IgD-negative memory B cell (primary cell): Measurements from ENCODE around the gene XPR1. TPM values are rescaled to one million over a fixed set of nuclear protein-coding genes. Genes with fewer than 3 reads are reported as not detected.

Experiments
- H3K27ac Mint-ChIP-seq, 3 donors: one replicate each; pipeline ENCODE4 v1.8.0; 2020 to 2022; ENCODE audit warnings: mild to moderate bottlenecking in 3 of 3, mixed read lengths in 3 of 3, moderate library complexity in 1 of 3
- H3K27me3 Mint-ChIP-seq: one replicate; pipeline ENCODE4 v1.8.0; 2021; ENCODE audit warnings: mixed read lengths
- H3K36me3 Mint-ChIP-seq: one replicate; pipeline ENCODE4 v1.8.0; 2020; ENCODE audit warnings: mild to moderate bottlenecking, mixed read lengths
- H3K4me1 Mint-ChIP-seq, 3 donors: one replicate each; pipeline ENCODE4 v1.8.0; 2020 to 2022; ENCODE audit warnings: mixed read lengths in 3 of 3, mild to moderate bottlenecking in 1 of 3
- H3K4me3 Mint-ChIP-seq, 4 donors: one replicate each; pipeline ENCODE4 v1.8.0; 2020 to 2022; ENCODE audit warnings: mild to moderate bottlenecking in 4 of 4, mixed read lengths in 4 of 4, moderate library complexity in 3 of 4
- H3K9me3 Mint-ChIP-seq, 3 donors: one replicate each; pipeline ENCODE4 v1.8.0; 2020 to 2021; ENCODE audit warnings: mixed read lengths in 3 of 3, mild to moderate bottlenecking in 1 of 3
- polyA plus RNA-seq: library from polyadenylated mRNA; unstranded; fragments of 300-500 nt; fragmentation: Illumina TruSeq; gene quantifications from one replicate; pipeline ENCODE4 v1.2.3, GENCODE V29; 2021

Gene XPR1
- polyA plus RNA-seq, 1 donor from 2014 or later = 5.7 TPM

DNA sequence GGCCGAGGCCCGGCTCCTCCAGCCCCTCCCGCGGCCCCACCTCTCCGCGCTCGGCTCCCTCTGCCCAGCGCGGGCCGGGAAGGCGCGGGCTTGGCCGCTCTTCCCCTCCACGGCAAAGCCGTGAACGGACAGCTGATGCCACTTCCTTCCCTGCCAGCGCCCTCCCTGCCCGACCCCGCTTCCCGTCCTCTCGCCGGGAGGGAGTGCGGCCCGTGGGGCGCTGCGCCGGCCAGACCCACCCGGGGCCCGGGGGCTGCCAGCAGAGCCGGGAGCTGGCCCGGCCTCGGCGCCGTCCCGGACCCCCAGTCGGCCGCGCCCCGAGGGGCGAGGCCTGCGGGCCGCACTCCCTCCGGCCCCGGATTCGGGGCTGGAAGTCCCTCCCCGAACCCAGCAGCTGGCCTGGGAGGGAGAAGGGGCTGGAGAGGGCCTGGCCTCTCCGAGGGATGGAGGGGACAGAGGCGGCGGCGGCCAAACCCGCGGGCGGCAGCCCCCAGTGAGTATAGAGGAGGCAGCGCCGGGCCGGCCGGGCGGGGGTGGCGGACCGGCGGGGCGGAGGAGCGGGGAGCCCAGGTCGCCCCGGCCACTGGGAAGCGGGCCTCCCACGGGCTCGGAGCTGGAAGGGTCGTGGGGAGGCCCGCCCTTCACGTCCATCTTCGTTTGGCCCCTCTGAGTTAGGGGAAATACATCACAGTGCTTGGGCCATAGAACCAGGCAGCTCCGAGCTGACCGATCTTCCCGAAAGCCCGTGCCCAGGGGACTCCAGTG is 281.2 kb downstream of the XPR1 start, which contains the start of gene KIAA1614:
Gene KIAA1614, plus strand, starts transcription at position 97 of the 765 bp plus-strand sequence. Its CDS starts 347 bp downstream, at position 444.
- peaks cover 0 to 9% (median 6%) of the 10 kb centered on the region in 3 donors for H3K4me1 Mint-ChIP-seq
- H3K36me3 Mint-ChIP-seq = no peaks in the 10 kb centered on the region
- H3K9me3 Mint-ChIP-seq = no peaks in the 10 kb centered on the region
- no peak within 1 kb of the TSS for H3K27ac Mint-ChIP-seq
- peak within 1 kb of the TSS in 3 of 4 donors; percentile 52 to 59 (median 57) for H3K4me3 Mint-ChIP-seq
- H3K27me3 Mint-ChIP-seq = peaks cover 40% of the 10 kb centered on the region

DNA sequence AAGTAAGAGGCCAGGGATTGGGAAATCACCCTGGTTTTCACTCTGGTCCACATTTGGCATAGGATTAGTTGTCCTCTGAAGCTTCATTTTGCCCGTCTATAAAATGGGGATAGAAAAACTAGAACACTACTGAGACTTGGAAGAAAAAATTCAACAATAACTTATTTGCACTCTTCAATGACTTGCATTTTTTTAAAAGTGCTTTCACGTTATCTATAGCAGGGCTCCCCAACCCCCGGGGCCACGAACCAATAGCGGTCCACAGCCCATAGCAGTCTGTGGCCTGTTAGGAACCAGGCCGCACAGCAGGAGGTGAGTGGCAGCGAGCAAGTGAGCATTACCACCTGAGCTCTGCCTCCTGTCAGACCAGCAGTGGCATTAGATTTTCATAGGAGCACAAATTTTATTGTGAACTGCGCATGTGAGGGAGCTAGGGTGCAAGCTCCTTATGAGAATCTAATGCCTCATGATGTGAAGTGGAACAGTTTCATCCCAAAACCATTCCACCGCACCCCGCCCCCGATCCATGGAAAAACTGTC is 283.7 kb downstream of the XPR1 start:
- Mint-ChIP-seq H3K4me3 (no peak overlapping the region), H3K4me1 (peaks cover 0 to 6% (median 0%) of the 10 kb centered on the region in 3 donors), H3K36me3 (no peaks in the 10 kb centered on the region), H3K9me3 (no peaks in the 10 kb centered on the region), H3K27ac (no peak overlapping the region), H3K27me3 (peaks cover 36% of the 10 kb centered on the region)

DNA sequence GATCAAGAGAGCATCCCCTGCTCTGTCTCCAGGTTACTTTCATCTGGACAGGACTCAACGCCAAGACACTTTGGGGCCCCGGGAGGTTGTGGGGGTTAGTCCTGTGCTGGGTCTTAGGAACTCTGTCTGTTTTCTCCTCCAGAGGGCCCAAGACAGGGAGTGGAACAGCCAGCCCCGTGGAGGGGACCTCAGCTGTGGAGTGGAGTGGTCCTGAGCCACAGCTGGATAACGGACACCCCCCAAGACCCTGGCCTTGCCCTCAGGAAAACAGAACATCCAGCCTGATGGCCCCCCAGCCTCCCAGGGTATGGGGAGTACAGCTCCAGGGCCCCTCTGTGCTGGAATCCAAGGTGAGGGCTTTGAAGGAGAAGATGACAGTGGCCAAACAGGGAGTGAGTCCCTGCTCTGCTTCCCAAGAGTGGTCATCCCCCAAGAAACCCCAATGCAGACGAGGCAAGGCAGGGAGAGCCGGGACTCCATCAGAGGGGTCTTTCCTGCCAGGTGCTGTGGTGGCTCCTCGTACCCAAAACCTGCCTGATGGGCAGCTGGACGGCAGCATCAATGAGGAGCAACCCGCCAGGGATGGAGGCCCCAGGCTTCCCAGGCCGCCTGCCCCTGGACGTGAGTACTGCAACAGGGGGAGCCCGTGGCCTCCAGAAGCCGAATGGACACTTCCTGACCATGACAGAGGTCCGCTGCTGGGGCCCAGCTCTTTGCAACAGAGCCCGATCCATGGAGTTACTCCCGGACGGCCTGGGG is 284.4 kb downstream of the XPR1 start:
- no peak overlapping the region for H3K4me3 Mint-ChIP-seq
- peaks cover 32% of the 10 kb centered on the region for H3K27me3 Mint-ChIP-seq
- peaks cover 0 to 6% (median 0%) of the 10 kb centered on the region in 3 donors for H3K4me1 Mint-ChIP-seq
- H3K36me3 Mint-ChIP-seq = no peaks in the 10 kb centered on the region
- H3K27ac Mint-ChIP-seq = no peak overlapping the region
- H3K9me3 Mint-ChIP-seq = no peaks in the 10 kb centered on the region

DNA sequence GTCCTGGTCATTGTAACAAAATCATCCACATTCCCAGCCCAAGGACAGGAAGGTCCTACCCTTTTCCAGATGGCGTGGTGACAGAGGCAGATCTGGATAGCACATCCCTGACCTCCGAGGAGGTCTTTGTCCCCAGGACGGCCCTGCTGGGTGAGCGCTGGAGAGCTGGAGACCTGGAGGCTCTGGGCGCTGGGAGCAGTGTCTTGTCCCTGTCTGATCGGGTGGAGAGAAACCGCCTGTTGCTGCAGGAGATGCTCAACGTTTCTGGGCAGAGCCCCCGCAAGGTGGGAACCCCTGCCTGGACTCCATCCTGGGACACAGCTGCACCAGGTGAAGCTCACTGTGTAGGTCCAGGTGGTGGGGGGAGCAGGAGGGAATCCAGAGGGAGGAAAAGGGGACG is 284.9 kb downstream of the XPR1 start:
- Mint-ChIP-seq H3K36me3 (no peaks in the 10 kb centered on the region), H3K4me1 (peaks cover 0 to 6% (median 0%) of the 10 kb centered on the region in 3 donors), H3K9me3 (no peaks in the 10 kb centered on the region), H3K27ac (no peak overlapping the region), H3K27me3 (peaks cover 27% of the 10 kb centered on the region), H3K4me3 (no peak overlapping the region)

DNA sequence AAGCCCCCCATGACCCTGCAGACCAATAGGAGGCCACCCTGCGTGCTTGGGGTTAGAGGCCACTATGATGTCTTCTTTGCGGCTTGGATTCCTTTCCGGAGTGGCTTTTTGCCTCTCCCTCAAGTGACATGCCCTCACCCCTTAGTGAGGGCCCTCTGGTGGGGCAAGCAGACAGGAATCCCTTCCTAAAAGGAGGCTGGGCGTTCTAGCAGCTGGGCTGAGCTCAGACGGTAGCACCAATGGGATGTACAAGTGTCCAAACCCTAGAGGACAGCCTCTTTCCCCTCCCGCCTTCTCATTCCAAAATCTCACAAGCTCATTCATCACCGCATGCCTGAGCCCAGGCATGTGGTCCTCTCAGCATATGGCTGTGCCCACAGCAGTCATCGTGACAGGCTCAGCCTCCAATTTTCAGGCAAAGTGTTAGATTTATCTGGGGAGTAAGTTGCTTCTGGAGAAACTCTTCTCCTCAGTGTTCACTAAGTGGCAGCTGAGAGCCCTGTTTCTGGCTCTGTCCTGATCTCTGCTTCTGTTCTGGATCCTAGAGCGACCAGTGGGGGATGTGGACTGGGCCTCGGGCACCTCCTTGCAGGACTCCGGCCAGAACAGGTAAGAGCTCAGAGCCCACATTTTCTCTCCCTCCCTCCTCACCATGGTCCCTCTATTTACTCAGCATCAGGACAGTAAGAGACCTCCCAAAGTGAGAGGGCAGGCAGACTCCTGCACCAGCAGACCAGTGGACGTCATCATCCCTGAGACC is 285.7 kb downstream of the XPR1 start:
- Mint-ChIP-seq H3K27me3 (peaks cover 22% of the 10 kb centered on the region), H3K27ac (no peak overlapping the region), H3K4me1 (peaks cover 0 to 4% (median 0%) of the 10 kb centered on the region in 3 donors), H3K9me3 (peaks cover 0 to 3% (median 0%) of the 10 kb centered on the region in 3 donors), H3K36me3 (no peaks in the 10 kb centered on the region), H3K4me3 (peak overlapping the region in 1 of 4 donors; percentile 33)

DNA sequence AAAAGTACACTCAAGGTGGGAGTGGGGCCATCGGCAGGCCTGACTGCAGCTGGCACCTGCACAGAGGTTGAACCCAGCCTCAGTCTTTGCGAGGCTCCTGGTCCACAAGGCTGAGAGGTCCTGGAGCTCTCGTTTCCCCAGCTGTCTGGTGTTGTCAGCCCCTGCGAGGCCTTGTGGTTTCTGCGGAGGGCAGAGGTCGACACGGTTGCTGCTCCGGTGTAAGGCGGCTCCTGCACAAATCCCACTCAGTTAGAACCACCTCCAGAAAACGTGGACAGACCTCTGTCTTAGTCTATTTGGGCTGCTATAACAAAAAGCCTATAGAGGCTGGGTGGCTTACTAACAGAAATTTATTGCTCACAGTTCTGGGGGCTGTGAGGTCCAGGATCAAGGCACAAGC is 286.7 kb downstream of the XPR1 start:
- Mint-ChIP-seq H3K4me3 (no peak overlapping the region), H3K27ac (no peak overlapping the region), H3K9me3 (peaks cover 0 to 3% (median 0%) of the 10 kb centered on the region in 3 donors), H3K4me1 (peaks cover 0 to 2% (median 0%) of the 10 kb centered on the region in 3 donors), H3K27me3 (peaks cover 26% of the 10 kb centered on the region), H3K36me3 (no peaks in the 10 kb centered on the region)

DNA sequence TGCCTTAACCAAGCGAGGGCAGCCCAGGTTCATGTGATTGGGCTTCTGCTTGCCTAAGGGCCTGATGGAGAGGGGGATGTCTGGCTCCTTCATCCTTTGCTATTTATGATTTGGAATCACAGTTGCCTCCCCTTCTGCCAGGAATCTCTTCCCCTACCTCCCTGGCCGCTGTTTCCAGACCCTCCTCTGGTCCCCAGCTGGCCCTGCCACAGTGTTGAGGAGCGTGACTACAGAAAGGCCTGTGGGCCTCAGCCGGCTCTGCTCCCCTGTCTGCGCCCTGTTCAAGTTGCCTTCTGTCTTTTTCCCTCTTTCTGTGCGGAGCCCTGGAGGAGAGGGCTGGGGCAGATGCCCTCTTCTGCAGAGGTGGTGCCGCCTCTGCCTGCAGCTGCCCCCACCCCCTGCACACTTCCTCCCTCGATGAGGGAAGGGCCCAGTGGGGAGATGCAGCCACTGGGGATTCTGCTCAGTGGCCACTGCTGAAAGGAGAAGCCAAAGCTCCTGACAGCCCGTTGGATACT is 287.4 kb downstream of the XPR1 start:
- Mint-ChIP-seq H3K36me3 (no peaks in the 10 kb centered on the region), H3K9me3 (peaks cover 0 to 3% (median 0%) of the 10 kb centered on the region in 3 donors), H3K27ac (no peak overlapping the region), H3K4me1 (no peaks in the 10 kb centered on the region), H3K4me3 (no peak overlapping the region), H3K27me3 (peaks cover 25% of the 10 kb centered on the region)

DNA sequence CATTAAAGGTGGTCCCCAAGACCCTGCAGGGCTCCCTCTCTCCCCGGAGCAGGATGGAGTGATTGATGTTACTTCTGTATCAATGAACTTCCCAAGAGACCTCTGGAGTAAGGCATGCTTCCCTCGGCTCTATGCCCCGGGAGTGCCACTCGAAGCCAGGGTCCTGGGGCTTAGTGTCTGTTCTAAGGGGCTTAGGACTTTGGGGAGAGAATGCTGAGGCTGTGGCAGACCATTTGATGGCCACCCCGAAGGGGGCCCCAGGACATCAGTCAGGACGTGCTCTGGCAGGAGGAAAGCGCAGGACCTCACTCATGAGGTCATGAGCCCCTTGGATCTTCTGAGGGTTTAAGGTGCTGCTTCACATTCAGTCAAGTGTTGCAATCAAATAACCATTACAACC is 288.4 kb downstream of the XPR1 start:
- H3K27ac Mint-ChIP-seq = no peak overlapping the region
- no peaks in the 10 kb centered on the region for H3K4me1 Mint-ChIP-seq
- no peak overlapping the region for H3K4me3 Mint-ChIP-seq
- H3K27me3 Mint-ChIP-seq = peaks cover 25% of the 10 kb centered on the region
- H3K9me3 Mint-ChIP-seq = peaks cover 0 to 3% (median 0%) of the 10 kb centered on the region in 3 donors
- no peaks in the 10 kb centered on the region for H3K36me3 Mint-ChIP-seq

DNA sequence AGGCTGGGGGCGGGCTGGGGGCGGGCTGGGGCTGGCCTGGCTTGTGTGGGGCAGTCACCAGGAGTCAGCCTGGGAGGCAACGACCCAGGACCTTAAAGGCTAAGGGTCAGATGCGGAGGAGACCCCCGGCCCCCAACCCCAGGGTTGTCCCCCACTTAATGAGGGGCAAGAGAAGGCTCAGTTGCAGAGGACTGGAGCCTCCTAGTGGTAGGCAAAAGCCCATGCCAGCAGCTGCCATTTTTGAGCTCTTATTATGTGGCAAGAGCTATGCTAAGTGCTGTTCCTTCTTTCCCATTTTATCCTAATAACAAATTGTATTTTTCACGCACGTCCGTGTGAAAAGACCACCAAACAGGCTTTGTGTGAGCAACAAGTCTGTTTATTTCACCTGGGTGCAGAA is 288.9 kb downstream of the XPR1 start:
- Mint-ChIP-seq H3K27ac (no peak overlapping the region), H3K4me1 (no peaks in the 10 kb centered on the region), H3K9me3 (peaks cover 0 to 3% (median 0%) of the 10 kb centered on the region in 3 donors), H3K4me3 (no peak overlapping the region), H3K36me3 (no peaks in the 10 kb centered on the region), H3K27me3 (peaks cover 21% of the 10 kb centered on the region)

DNA sequence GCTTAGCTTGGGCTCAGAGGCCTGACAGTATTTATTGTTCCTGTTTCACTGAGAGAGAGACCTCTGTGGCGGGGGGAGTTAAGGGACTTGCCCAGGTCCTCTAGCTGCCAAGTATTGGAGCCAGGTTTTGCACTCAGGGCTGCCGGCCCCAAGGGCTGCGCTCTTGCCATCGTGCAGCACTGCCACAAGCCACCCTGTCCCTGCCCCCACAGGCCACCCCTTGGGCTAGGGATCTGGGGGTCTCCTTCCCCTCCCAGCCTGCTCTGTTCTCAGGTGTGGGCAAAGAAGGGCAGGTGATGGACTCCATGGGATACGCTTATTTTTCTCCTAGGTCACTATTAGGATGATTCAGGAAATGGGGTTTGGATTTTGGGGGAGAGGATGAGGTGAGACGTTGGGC is 289.6 kb downstream of the XPR1 start:
- H3K27me3 Mint-ChIP-seq = peaks cover 18% of the 10 kb centered on the region
- H3K27ac Mint-ChIP-seq = no peak overlapping the region
- H3K9me3 Mint-ChIP-seq = peaks cover 0 to 3% (median 0%) of the 10 kb centered on the region in 3 donors

DNA sequence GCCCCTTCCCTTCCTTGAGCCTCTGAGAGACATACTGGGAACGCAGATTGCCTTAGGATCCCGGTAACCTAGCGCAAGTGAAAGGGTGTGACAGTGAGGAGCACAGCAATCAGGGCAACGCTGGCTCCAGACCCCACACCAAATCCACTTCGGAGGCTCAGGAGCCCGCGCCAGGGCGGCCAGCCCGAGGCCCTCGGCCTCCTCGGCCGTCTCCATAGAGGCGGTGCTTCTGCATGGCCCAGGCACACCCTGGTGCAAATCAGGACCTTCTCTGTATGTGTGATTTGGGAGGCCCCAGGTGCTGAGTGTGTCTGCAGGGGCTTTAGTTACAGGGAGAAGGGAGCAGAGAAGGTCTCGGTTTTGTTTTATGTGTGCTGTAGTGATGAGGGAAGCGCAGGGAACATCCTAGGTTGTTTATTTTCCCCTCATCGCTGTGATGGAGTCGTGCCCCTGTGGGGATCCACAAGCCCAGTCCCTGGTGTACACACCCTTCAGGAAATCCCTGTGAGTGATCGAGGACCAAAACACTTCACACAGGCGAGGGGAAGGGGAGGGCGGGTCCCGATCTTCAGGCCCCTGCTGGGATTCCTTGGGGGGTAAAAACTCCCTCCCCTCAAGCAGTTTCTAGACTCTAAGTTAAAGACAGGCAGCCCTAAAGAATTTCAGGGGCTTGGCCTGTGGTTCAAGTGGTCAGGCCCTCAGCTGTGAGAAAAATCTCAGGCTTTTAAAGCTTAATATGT is 290.2 kb downstream of the XPR1 start:
- no peaks in the 10 kb centered on the region for H3K4me1 Mint-ChIP-seq

More for the DNA sequence above, 289.6 kb downstream of the XPR1 start:
- no peaks in the 10 kb centered on the region for H3K4me1 Mint-ChIP-seq
- H3K4me3 Mint-ChIP-seq = no peak overlapping the region
- H3K36me3 Mint-ChIP-seq = no peaks in the 10 kb centered on the region

DNA sequence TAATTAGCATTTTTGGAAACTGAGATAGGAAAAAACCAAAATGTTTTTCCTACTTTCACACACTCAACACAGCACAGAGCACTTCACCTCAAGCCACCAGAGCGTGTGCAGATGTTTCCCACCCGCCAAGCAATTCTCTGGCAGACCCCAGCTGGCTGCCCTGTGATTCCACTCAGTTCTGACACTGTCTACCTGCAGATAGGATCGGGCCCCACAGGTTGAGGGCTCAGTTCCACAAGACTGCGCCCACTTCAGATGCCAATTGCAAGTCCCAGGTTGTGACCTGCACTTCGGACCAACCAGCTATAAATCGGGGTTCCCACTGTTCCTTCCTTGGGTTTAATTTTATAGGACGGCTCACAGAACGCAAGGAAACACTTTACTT is 290.8 kb downstream of the XPR1 start:
- Mint-ChIP-seq H3K4me3 (no peak overlapping the region), H3K36me3 (no peaks in the 10 kb centered on the region), H3K27ac (peak overlapping the region in 1 of 3 donors; percentile 19), H3K9me3 (peaks cover 0 to 3% (median 0%) of the 10 kb centered on the region in 3 donors), H3K27me3 (peaks cover 18% of the 10 kb centered on the region), H3K4me1 (no peaks in the 10 kb centered on the region)

More for the DNA sequence above, 290.2 kb downstream of the XPR1 start:
- Mint-ChIP-seq H3K36me3 (no peaks in the 10 kb centered on the region), H3K27me3 (peaks cover 18% of the 10 kb centered on the region), H3K4me3 (peak overlapping the region in 1 of 4 donors; percentile 9), H3K27ac (no peak overlapping the region), H3K9me3 (peaks cover 0 to 3% (median 0%) of the 10 kb centered on the region in 3 donors)

DNA sequence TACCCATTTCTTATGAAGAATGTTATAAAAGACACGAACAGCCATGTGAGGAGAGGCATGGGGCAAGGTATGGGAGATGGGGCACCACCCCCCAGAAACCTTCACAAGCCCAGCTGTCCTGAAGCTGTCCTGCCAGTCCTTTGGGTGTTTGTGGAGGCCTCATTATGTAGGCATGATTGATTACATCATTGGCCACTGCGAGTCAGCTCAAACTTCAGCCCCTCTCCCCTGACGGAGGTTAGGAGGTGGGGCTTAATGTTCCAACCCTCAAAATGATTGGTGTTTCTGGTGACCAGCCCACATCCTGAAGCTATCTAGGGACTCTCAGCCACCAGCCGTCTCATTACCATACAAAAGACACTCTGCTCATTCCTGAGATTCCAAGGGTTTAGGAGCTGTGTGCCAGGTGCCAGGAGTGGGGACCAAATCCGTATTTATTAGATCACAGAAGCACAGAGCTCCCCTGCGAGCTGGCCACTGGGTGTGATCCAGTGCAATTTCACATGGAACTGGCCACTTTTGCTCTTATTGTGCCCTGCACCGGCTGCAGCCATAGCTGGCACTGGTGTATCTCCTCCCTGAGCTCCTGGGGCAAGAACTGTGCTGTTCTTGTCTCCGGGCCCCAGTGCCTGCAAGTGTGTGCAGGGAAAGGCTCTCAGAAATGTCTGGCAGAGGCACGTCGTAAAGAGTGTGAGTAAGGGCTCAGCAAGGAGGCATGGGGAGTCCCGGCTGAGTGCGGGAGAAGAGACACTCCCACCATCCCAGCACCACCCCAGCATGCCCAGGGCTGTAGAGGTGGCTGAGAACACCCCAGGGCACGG is 291.4 kb downstream of the XPR1 start:
- Mint-ChIP-seq H3K36me3 (no peaks in the 10 kb centered on the region), H3K9me3 (peaks cover 0 to 3% (median 0%) of the 10 kb centered on the region in 3 donors), H3K4me3 (no peak overlapping the region), H3K27me3 (peaks cover 15% of the 10 kb centered on the region), H3K27ac (no peak overlapping the region), H3K4me1 (no peaks in the 10 kb centered on the region)
